ENCODE measurements around the gene ZNF385C. TPM values are rescaled to one million over a fixed set of nuclear protein-coding genes. Genes with fewer than 3 reads are reported as not detected.

Gene ZNF385C
- total RNA-seq, 3 donors from 2014 or later = 0.48 to 1.0 (median 0.66) TPM

- H3K9me3 ChIP-seq = no peaks in the 10 kb centered on the region
- no peak overlapping the region for H3K4me3 ChIP-seq
- H3K27me3 ChIP-seq = no peaks in the 10 kb centered on the region
- DNase-seq (ENCODE audit: low spot score in 2 of 2) = no peak
- TF ChIP-seq POLR2AphosphoS5 (IDR thresholded peaks at IDR 0.05) (no peak), CTCF (IDR thresholded peaks at IDR 0.05) (no peak), POLR2A (IDR thresholded peaks at IDR 0.05) (no peak)
- no peaks in the 10 kb centered on the region for H3K4me1 ChIP-seq
- intact Hi-C loops (cut with DNase I; ENCODE audit: low total_unique reads) = no loop called here
- no peak overlapping the region for H3K27ac ChIP-seq
- no peaks in the 10 kb centered on the region for H3K36me3 ChIP-seq
Measured at GRCh38 chr17:42000413-42001133, 97.7 kb downstream of the ZNF385C start.

- no peaks in the 10 kb centered on the region for H3K4me1 ChIP-seq
- DNase-seq (ENCODE audit: low spot score in 2 of 2) = no peak
- H3K27ac ChIP-seq = no peak overlapping the region
- no peak overlapping the region for H3K4me3 ChIP-seq
- no peaks in the 10 kb centered on the region for H3K9me3 ChIP-seq
- H3K27me3 ChIP-seq = no peaks in the 10 kb centered on the region
- no peaks in the 10 kb centered on the region for H3K36me3 ChIP-seq
- no peak for TF ChIP-seq CTCF (IDR thresholded peaks at IDR 0.05)
- intact Hi-C loops (cut with DNase I; ENCODE audit: low total_unique reads) = no loop called here
Measured at GRCh38 chr17:41998497-41998896, 99.8 kb downstream of the ZNF385C start.

GRCh38 chr17:41996855-41997164 is 101.5 kb downstream of the ZNF385C start:
- TF ChIP-seq CTCF (IDR thresholded peaks at IDR 0.05) = no peak
- no peak for TF ChIP-seq POLR2A (IDR thresholded peaks at IDR 0.05)
- no peak for TF ChIP-seq POLR2AphosphoS5 (IDR thresholded peaks at IDR 0.05)
- H3K27ac ChIP-seq = no peak overlapping the region
- intact Hi-C loops (cut with DNase I; ENCODE audit: low total_unique reads) = no loop called here

GRCh38 chr17:41992576-41992975 is 105.7 kb downstream of the ZNF385C start:
- Histone ChIP-seq H3K36me3 (peaks cover 11% of the 10 kb centered on the region), H3K9me3 (no peaks in the 10 kb centered on the region), H3K27me3 (no peaks in the 10 kb centered on the region), H3K4me1 (no peaks in the 10 kb centered on the region), H3K4me3 (no peak overlapping the region), H3K27ac (peak overlapping the region in 1 of 2 donors; percentile 35)
- no peak for TF ChIP-seq CTCF (IDR thresholded peaks at IDR 0.05)
- TF ChIP-seq POLR2AphosphoS5 (IDR thresholded peaks at IDR 0.05) = no peak
- TF ChIP-seq POLR2A (IDR thresholded peaks at IDR 0.05) = no peak
- DNase-seq (ENCODE audit: low spot score in 2 of 2) = no peak
- intact Hi-C loops (cut with DNase I; ENCODE audit: low total_unique reads) = no loop called here

More at GRCh38 chr17:41996855-41997164, 101.5 kb downstream of the ZNF385C start:
- H3K4me1 ChIP-seq = no peaks in the 10 kb centered on the region
- no peaks in the 10 kb centered on the region for H3K9me3 ChIP-seq
- no peaks in the 10 kb centered on the region for H3K27me3 ChIP-seq
- DNase-seq (ENCODE audit: low spot score in 2 of 2) = no peak
- no peak overlapping the region for H3K4me3 ChIP-seq
- H3K36me3 ChIP-seq = no peaks in the 10 kb centered on the region

- H3K9me3 ChIP-seq = no peaks in the 10 kb centered on the region
- intact Hi-C loops (cut with DNase I; ENCODE audit: low total_unique reads) = no loop called here
- no peaks in the 10 kb centered on the region for H3K4me1 ChIP-seq
- no peak overlapping the region for H3K4me3 ChIP-seq
- peaks cover 19% of the 10 kb centered on the region for H3K36me3 ChIP-seq
- no peak overlapping the region for H3K27ac ChIP-seq
- TF ChIP-seq POLR2AphosphoS5 (IDR thresholded peaks at IDR 0.05) (no peak), CTCF (IDR thresholded peaks at IDR 0.05) (no peak), POLR2A (IDR thresholded peaks at IDR 0.05) (no peak)
- no peak for DNase-seq (ENCODE audit: low spot score in 2 of 2)
- H3K27me3 ChIP-seq = no peaks in the 10 kb centered on the region
Measured at GRCh38 chr17:41989702-41990419, 108.4 kb downstream of the ZNF385C start.

Data from breast epithelium (tissue), 4 donors.